GM23338 (cell line): ENCODE results near the gene FMN2. TPM values are rescaled to one million over a fixed set of nuclear protein-coding genes. Genes with fewer than 3 reads are reported as not detected.

ENCODE experiments used
- ATAC-seq: fragments of 200-7000 bp; cut with Tn5 transposase; 3 replicates; pipeline ENCODE4 v1.9.1; 2020
- DNase-seq: peaks from one replicate; pipeline ENCODE4 v3.0.0-alpha.2; 2015; ENCODE audit warnings: low spot score
- H2AFZ ChIP-seq: fragments of 200-600 bp; sonication (generic); 2 replicates; pipeline ENCODE4 v1.8.0; 2016; ENCODE audit warnings: antibody characterized with exemption, mild to moderate bottlenecking, moderate library complexity
- H3F3A ChIP-seq: fragments of 200-600 bp; sonication (generic); replicated peaks from 2 replicates; pipeline ENCODE4 v1.8.0; 2017; ENCODE audit warnings: antibody characterized with exemption, mixed run types, low read depth
- H3K27ac ChIP-seq: fragments of 200-600 bp; sonication (generic); 2 replicates; pipeline ENCODE4 v1.6.1; 2016; ENCODE audit warnings: low read depth
- H3K27me3 ChIP-seq: fragments of 200-600 bp; sonication (generic); 2 replicates; pipeline ENCODE4 v1.8.0; 2016; ENCODE audit warnings: mild to moderate bottlenecking, mixed run types, moderate library complexity; ENCODE audit not compliant: insufficient read depth
- H3K36me3 ChIP-seq: fragments of 200-600 bp; sonication (generic); 2 replicates; pipeline ENCODE4 v1.8.0; 2016; ENCODE audit warnings: mild to moderate bottlenecking; ENCODE audit not compliant: insufficient read depth
- H3K4me1 ChIP-seq: fragments of 200-600 bp; sonication (generic); 2 replicates; pipeline ENCODE4 v1.8.0; 2016; ENCODE audit warnings: mild to moderate bottlenecking, moderate library complexity; ENCODE audit not compliant: insufficient read depth
- H3K4me2 ChIP-seq: fragments of 200-600 bp; sonication (generic); 2 replicates; pipeline ENCODE4 v1.7.1; 2017; ENCODE audit warnings: mixed run types
- H3K4me3 ChIP-seq: fragments of 200-600 bp; sonication (generic); 2 replicates; pipeline ENCODE4 v1.6.1; 2016; ENCODE audit warnings: mixed run types
- H3K79me2 ChIP-seq: fragments of 200-600 bp; sonication (generic); replicated peaks from 2 replicates; pipeline ENCODE4 v1.8.0; 2017; ENCODE audit warnings: mild to moderate bottlenecking; ENCODE audit not compliant: insufficient read depth
- H3K9me2 ChIP-seq: fragments of 200-600 bp; sonication (generic); 2 replicates; pipeline ENCODE4 v1.8.0; 2017; ENCODE audit not compliant: insufficient read depth
- H4K20me1 ChIP-seq: fragments of 200-600 bp; sonication (generic); replicated peaks from 2 replicates; pipeline ENCODE4 v1.8.0; 2017; ENCODE audit warnings: mild to moderate bottlenecking; ENCODE audit not compliant: insufficient read depth
- H3K27ac Mint-ChIP-seq: 2 replicates; pipeline ENCODE4 v1.8.0; 2020; ENCODE audit warnings: inconsistent platforms, mild to moderate bottlenecking, moderate library complexity, mixed read lengths
- H3K27me3 Mint-ChIP-seq: 3 replicates; pipeline ENCODE4 v1.8.0; 2022; ENCODE audit warnings: low read depth, mild to moderate bottlenecking, moderate library complexity, mixed read lengths, inconsistent platforms; ENCODE audit not compliant: insufficient read depth, poor library complexity
- H3K36me3 Mint-ChIP-seq: 3 replicates; pipeline ENCODE4 v1.8.0; 2021; ENCODE audit warnings: low read depth, mild to moderate bottlenecking, inconsistent platforms, moderate library complexity, mixed read lengths
- H3K4me1 Mint-ChIP-seq: 3 replicates; pipeline ENCODE4 v1.8.0; 2020; ENCODE audit warnings: mild to moderate bottlenecking, inconsistent platforms, mixed read lengths
- H3K4me3 Mint-ChIP-seq: 3 replicates; pipeline ENCODE4 v1.8.0; 2021; ENCODE audit warnings: moderate library complexity, mild to moderate bottlenecking, inconsistent platforms, mixed read lengths
- H3K9me3 Mint-ChIP-seq: 3 replicates; pipeline ENCODE4 v1.8.0; 2020; ENCODE audit warnings: moderate library complexity, mild to moderate bottlenecking, inconsistent platforms, mixed read lengths
- CREB1 ChIP-seq: fragments of 250-450 bp; sonication (Bioruptor Pico); IDR thresholded peaks from 2 replicates; pipeline ENCODE4 v1.5.0; 2020; ENCODE audit warnings: low read depth, mild to moderate bottlenecking, moderate library complexity
- EZH2 ChIP-seq: fragments of 200-600 bp; sonication (generic); IDR thresholded peaks from one replicate; pipeline ENCODE4 v1.8.0; 2017; ENCODE audit warnings: antibody characterized with exemption, mild to moderate bottlenecking, low read depth; ENCODE audit not compliant: unreplicated experiment
- JUNB ChIP-seq: IDR thresholded peaks from one replicate; pipeline ENCODE4 v1.6.1; 2016; ENCODE audit warnings: antibody characterized with exemption; ENCODE audit not compliant: unreplicated experiment
- NANOG ChIP-seq: IDR thresholded peaks from 2 replicates; pipeline ENCODE4 v1.6.1; 2016; ENCODE audit warnings: antibody characterized with exemption, borderline replicate concordance
- POLR2AphosphoS5 ChIP-seq: IDR thresholded peaks from 2 replicates; pipeline ENCODE4 v1.6.1; 2016; ENCODE audit warnings: antibody characterized with exemption, low read depth
- STAT1 ChIP-seq: IDR thresholded peaks from one replicate; pipeline ENCODE4 v1.6.1; 2016; ENCODE audit warnings: antibody characterized with exemption; ENCODE audit not compliant: unreplicated experiment
- ZNF114 ChIP-seq: fragments of 250-450 bp; sonication (Bioruptor Pico); IDR thresholded peaks from 2 replicates; pipeline ENCODE4 v1.5.0; 2020; ENCODE audit warnings: mild to moderate bottlenecking, moderate library complexity
- ZNF331 ChIP-seq: fragments of 250-450 bp; sonication (Bioruptor Pico); IDR thresholded peaks from 2 replicates; pipeline ENCODE4 v1.5.0; 2020; ENCODE audit warnings: low read depth, mild to moderate bottlenecking, moderate library complexity
- polyA plus RNA-seq: library from polyadenylated mRNA; unstranded; fragments of >200 nt; fragmentation: Nextera tagmentation; extraction: Ambion mirVana; gene quantifications from 2 replicates; pipeline ENCODE4 v1.2.1, GENCODE V29; 2016
- total RNA-seq: library from RNA; depleted of rRNA; stranded (reverse); fragments of >200 nt; shearing (Covaris generic); gene quantifications from 2 replicates; pipeline ENCODE4 v1.2.3, GENCODE V29; 2014
- TF ChIP-seq, protein P1 (sequence below): fragments of 250-450 bp; sonication (Bioruptor Pico); IDR thresholded peaks from 2 replicates; pipeline ENCODE4 v1.5.0; 2020; ENCODE audit warnings: mild to moderate bottlenecking, moderate library complexity

Gene FMN2
- total and polyA plus RNA-seq, 2 experiments from 2014 or later, result 1.5 to 2.5 TPM

DNA sequence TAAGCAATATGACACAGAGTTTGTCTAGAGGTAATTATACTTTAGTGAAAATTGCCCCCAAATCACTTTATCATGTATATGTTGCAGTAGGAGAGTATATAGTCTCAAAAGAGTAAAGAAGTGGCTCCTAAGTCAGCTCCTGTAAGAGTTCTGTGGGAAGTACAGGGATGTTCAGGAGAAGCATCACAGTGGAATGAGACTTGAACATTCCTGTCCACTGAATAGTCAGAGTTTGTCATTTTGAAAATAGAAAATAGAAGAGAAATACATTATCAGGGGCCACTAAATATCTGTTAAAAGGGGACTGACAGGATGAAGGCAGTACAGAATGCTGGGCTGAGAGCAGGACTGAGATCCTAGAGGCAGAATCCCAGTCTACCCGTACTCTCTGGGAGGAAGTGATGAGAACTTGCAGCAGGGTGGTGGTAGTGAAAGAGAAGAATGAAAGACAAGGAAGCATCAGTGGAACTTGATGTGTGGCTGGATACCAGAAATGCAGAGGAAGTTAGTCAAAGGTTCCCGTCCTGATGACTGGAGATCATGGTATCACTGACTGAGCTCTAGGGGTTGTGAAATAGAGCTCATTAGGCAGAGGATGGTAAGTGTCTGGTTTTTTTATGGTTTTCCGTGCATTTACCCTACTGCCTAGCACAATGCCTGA, 153.4 kb downstream of the FMN2 start (continued):
- TF ChIP-seq STAT1 (no peak), EZH2 (no peak), NANOG (no peak), ZNF331 (CRISPR knock-in tag) (no peak), POLR2AphosphoS5 (no peak), CREB1 (CRISPR knock-in tag) (no peak), JUNB (no peak)
- TF ChIP-seq, protein P1, sequence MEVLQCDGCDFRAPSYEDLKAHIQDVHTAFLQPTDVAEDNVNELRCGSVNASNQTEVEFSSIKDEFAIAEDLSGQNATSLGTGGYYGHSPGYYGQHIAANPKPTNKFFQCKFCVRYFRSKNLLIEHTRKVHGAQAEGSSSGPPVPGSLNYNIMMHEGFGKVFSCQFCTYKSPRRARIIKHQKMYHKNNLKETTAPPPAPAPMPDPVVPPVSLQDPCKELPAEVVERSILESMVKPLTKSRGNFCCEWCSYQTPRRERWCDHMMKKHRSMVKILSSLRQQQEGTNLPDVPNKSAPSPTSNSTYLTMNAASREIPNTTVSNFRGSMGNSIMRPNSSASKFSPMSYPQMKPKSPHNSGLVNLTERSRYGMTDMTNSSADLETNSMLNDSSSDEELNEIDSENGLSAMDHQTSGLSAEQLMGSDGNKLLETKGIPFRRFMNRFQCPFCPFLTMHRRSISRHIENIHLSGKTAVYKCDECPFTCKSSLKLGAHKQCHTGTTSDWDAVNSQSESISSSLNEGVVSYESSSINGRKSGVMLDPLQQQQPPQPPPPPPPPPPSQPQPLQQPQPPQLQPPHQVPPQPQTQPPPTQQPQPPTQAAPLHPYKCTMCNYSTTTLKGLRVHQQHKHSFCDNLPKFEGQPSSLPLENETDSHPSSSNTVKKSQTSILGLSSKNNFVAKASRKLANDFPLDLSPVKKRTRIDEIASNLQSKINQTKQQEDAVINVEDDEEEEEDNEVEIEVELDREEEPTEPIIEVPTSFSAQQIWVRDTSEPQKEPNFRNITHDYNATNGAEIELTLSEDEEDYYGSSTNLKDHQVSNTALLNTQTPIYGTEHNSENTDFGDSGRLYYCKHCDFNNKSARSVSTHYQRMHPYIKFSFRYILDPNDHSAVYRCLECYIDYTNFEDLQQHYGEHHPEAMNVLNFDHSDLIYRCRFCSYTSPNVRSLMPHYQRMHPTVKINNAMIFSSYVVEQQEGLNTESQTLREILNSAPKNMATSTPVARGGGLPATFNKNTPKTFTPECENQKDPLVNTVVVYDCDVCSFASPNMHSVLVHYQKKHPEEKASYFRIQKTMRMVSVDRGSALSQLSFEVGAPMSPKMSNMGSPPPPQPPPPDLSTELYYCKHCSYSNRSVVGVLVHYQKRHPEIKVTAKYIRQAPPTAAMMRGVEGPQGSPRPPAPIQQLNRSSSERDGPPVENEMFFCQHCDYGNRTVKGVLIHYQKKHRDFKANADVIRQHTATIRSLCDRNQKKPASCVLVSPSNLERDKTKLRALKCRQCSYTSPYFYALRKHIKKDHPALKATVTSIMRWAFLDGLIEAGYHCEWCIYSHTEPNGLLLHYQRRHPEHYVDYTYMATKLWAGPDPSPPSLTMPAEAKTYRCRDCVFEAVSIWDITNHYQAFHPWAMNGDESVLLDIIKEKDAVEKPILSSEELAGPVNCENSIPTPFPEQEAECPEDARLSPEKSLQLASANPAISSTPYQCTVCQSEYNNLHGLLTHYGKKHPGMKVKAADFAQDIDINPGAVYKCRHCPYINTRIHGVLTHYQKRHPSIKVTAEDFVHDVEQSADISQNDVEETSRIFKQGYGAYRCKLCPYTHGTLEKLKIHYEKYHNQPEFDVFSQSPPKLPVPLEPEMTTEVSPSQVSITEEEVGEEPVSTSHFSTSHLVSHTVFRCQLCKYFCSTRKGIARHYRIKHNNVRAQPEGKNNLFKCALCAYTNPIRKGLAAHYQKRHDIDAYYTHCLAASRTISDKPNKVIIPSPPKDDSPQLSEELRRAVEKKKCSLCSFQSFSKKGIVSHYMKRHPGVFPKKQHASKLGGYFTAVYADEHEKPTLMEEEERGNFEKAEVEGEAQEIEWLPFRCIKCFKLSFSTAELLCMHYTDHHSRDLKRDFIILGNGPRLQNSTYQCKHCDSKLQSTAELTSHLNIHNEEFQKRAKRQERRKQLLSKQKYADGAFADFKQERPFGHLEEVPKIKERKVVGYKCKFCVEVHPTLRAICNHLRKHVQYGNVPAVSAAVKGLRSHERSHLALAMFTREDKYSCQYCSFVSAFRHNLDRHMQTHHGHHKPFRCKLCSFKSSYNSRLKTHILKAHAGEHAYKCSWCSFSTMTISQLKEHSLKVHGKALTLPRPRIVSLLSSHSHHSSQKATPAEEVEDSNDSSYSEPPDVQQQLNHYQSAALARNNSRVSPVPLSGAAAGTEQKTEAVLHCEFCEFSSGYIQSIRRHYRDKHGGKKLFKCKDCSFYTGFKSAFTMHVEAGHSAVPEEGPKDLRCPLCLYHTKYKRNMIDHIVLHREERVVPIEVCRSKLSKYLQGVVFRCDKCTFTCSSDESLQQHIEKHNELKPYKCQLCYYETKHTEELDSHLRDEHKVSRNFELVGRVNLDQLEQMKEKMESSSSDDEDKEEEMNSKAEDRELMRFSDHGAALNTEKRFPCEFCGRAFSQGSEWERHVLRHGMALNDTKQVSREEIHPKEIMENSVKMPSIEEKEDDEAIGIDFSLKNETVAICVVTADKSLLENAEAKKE (CRISPR knock-in tag), result no peak

DNA sequence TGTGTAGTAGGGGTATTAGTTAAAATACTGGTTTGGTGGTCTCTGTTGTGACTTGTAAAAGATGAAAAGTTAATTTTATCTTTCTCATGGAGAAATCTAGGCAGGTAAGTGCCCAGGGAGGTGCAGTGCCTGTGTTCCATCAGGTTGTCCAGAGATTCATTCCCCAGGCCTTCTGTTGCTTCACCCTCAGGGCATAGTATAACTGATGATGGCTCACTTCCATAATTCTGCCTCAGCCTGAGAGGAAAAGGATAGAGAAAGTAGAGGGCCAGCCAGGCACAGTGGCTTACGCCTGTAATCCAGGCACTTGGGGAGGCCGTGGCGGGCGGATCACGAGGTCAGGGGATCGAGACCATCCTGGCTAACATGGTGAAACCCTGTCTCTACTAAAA, 153.9 kb downstream of the FMN2 start:
- Histone ChIP-seq H3K4me2 (no peak overlapping the region), H3K27me3 (no peaks in the 10 kb centered on the region), H3K27ac (no peak overlapping the region), H2AFZ (no peak overlapping the region), H3K4me1 (peaks cover 13% of the 10 kb centered on the region), H3K4me3 (no peak overlapping the region), H3K79me2 (no peaks in the 10 kb centered on the region), H4K20me1 (no peaks in the 10 kb centered on the region), H3K9me2 (no peaks in the 10 kb centered on the region), H3F3A (no peaks in the 10 kb centered on the region), H3K36me3 (no peaks in the 10 kb centered on the region)
- H3K4me3 Mint-ChIP-seq, result no peak overlapping the region
- ATAC-seq (no peak), DNase-seq (no peak)
- H3K36me3 Mint-ChIP-seq, result no peaks in the 10 kb centered on the region
- no peak overlapping the region for H3K27ac Mint-ChIP-seq
- peaks cover 17% of the 10 kb centered on the region for H3K4me1 Mint-ChIP-seq
- no peaks in the 10 kb centered on the region for H3K27me3 Mint-ChIP-seq
- H3K9me3 Mint-ChIP-seq, result peaks cover 4% of the 10 kb centered on the region; the same call in 1 of the 3 replicates
- TF ChIP-seq ZNF331 (CRISPR knock-in tag) (no peak), ZNF114 (CRISPR knock-in tag) (no peak)
- TF ChIP-seq, protein P1 (CRISPR knock-in tag), result no peak
